OCI-LY7 (cell line): ENCODE measurements around the gene BCAR3. TPM values are rescaled to one million over a fixed set of nuclear protein-coding genes. Genes with fewer than 3 reads are reported as not detected.

ENCODE experiments used
- BruUV-seq: library from RNA; stranded (reverse); fragments of 400-500 nt; replicated peaks from 2 replicates; lab custom pipeline; 2021; lab: Mats Ljungman, UMichigan
- CTCF ChIA-PET: fragments of 300-600 bp; sonication (Branson Sonifier 250); formaldehyde crosslinking; loops from one replicate; lab custom pipeline; 2022; ENCODE audit warnings: antibody characterized with exemption; ENCODE audit not compliant: unreplicated experiment; lab: Charles Lee
- POLR2A ChIA-PET: fragments of 300-600 bp; sonication (Branson Sonifier 250); formaldehyde crosslinking; loops from one replicate; lab custom pipeline; 2022; ENCODE audit warnings: antibody characterized with exemption; lab: Charles Lee
- DNase-seq: peaks from one replicate; pipeline ENCODE4 v3.0.0-alpha.2; 2015; ENCODE audit warnings: low spot score
- H2AFZ ChIP-seq: fragments of 200-600 bp; sonication (generic), shearing (Covaris generic); 2 replicates; pipeline ENCODE4 v1.6.1; 2014; ENCODE audit warnings: mild to moderate bottlenecking, antibody characterized with exemption, low read length, moderate library complexity
- H3K27ac ChIP-seq: fragments of 200-600 bp; sonication (generic); 2 replicates; pipeline ENCODE4 v1.5.1; 2014; ENCODE audit warnings: mixed run types, low read depth, mild to moderate bottlenecking, moderate library complexity, low read length, inconsistent platforms; ENCODE audit not compliant: poor library complexity, severe bottlenecking
- H3K36me3 ChIP-seq: fragments of 200-600 bp; sonication (generic); 2 replicates; pipeline ENCODE4 v1.6.1; 2014; ENCODE audit warnings: mild to moderate bottlenecking, antibody characterized with exemption, low read length, moderate library complexity, mixed read lengths; ENCODE audit not compliant: insufficient read depth
- H3K4me1 ChIP-seq: fragments of 200-600 bp; sonication (generic); 2 replicates; pipeline ENCODE4 v1.5.1; 2014; ENCODE audit warnings: mild to moderate bottlenecking, low read length; ENCODE audit not compliant: insufficient read depth, poor library complexity, severe bottlenecking
- H3K4me2 ChIP-seq: fragments of 200-600 bp; sonication (generic); 2 replicates; pipeline ENCODE4 v1.6.1; 2014; ENCODE audit warnings: mild to moderate bottlenecking, low read length
- H3K4me3 ChIP-seq: fragments of 200-600 bp; sonication (generic); 2 replicates; pipeline ENCODE4 v1.5.1; 2014; ENCODE audit warnings: mild to moderate bottlenecking, low read depth, low read length; ENCODE audit not compliant: poor library complexity, severe bottlenecking
- H3K79me2 ChIP-seq: fragments of 200-600 bp; sonication (generic); 2 replicates; pipeline ENCODE4 v1.6.1; 2016; ENCODE audit warnings: low read depth, mild to moderate bottlenecking, low read length, moderate library complexity, mixed read lengths; ENCODE audit not compliant: insufficient read depth
- H3K9me2 ChIP-seq: fragments of 200-600 bp; sonication (generic); 2 replicates; pipeline ENCODE4 v1.6.1; 2016; ENCODE audit warnings: mild to moderate bottlenecking, low read length, mixed read lengths; ENCODE audit not compliant: insufficient read depth
- H3K9me3 ChIP-seq: fragments of 200-600 bp; sonication (generic); 2 replicates; pipeline ENCODE4 v1.6.1; 2014; ENCODE audit warnings: mild to moderate bottlenecking, mixed run types, low read length, mixed read lengths
- H4K20me1 ChIP-seq: fragments of 200-600 bp; sonication (generic); 2 replicates; pipeline ENCODE4 v1.6.1; 2014; ENCODE audit warnings: mild to moderate bottlenecking, antibody characterized with exemption, low read length, moderate library complexity, mixed read lengths; ENCODE audit not compliant: insufficient read depth
- CTCF ChIP-seq: fragments of 200-600 bp; sonication (generic); conservative IDR thresholded peaks from 2 replicates; pipeline ENCODE4 v1.5.1; 2014; ENCODE audit warnings: mild to moderate bottlenecking, antibody characterized with exemption, low read length, moderate library complexity, mixed read lengths
- EZH2phosphoT487 ChIP-seq: fragments of 200-600 bp; sonication (generic); IDR thresholded peaks from 2 replicates; pipeline ENCODE4 v1.6.1; 2018; ENCODE audit warnings: low read depth, borderline replicate concordance, mild to moderate bottlenecking, mixed run types, antibody characterized with exemption, low read length, moderate library complexity, mixed read lengths
- intact Hi-C: fragments of 100-400 bp; cut with micrococcal nuclease; formaldehyde crosslinking; loops from one replicate; pipeline ENCODE4 v1.10.0; 2022; ENCODE audit not compliant: unreplicated experiment
- total RNA-seq, 2 experiments: library from RNA; depleted of rRNA in 1 of 2; stranded (reverse); fragments of >200 nt in 1 of 2; shearing (Covaris generic) in 1 of 2; gene quantifications; 2 replicates each; pipeline ENCODE4 v1.2.3, GENCODE V29; 2014 to 2022

BCAR3 gene
- total RNA-seq, 2 experiments from 2014 or later, result 16.3 to 24.2 TPM

- Histone ChIP-seq H3K27ac (no peak overlapping the region), H3K36me3 (peaks cover 20% of the 10 kb centered on the region), H3K9me3 (no peaks in the 10 kb centered on the region), H3K4me2 (no peak overlapping the region), H3K9me2 (no peaks in the 10 kb centered on the region), H3K4me3 (no peak overlapping the region), H2AFZ (no peak overlapping the region), H3K4me1 (peaks cover 10% of the 10 kb centered on the region), H3K79me2 (no peaks in the 10 kb centered on the region), H4K20me1 (no peaks in the 10 kb centered on the region)
- no TSS peak for BruUV-seq
- ChIA-PET CTCF (no interaction called here), POLR2A (interaction anchor here (0.8 kb wide), 1 partner anchor 13 kb away, joined by 6 read pairs; no protein-coding TSS in a partner anchor)
- DNase-seq, result no peak
- TF ChIP-seq CTCF, result no peak
- TF ChIP-seq EZH2phosphoT487, result no peak
- intact Hi-C loops, result no loop called here
Measured at GRCh38 chr1:93649231-93649630, 32.4 kb downstream of the BCAR3 start.

GRCh38 chr1:93648656-93649055, 33.0 kb downstream of the BCAR3 start:
- no peak for TF ChIP-seq EZH2phosphoT487
- TF ChIP-seq CTCF, result no peak
- intact Hi-C loops, result no loop called here
- no peak overlapping the region for H2AFZ ChIP-seq
- peaks cover 14% of the 10 kb centered on the region; the same call in 1 of the 2 replicates for H3K36me3 ChIP-seq
- no peaks in the 10 kb centered on the region for H3K79me2 ChIP-seq
- no peaks in the 10 kb centered on the region for H4K20me1 ChIP-seq
- no peaks in the 10 kb centered on the region for H3K9me2 ChIP-seq
- no peaks in the 10 kb centered on the region for H3K9me3 ChIP-seq
- ChIA-PET CTCF (no interaction called here), POLR2A (interaction anchor here (0.8 to 1.4 kb wide), 2 partner anchors 13 to 14 kb away, joined by 3 to 6 read pairs; no protein-coding TSS in a partner anchor)
- H3K4me2 ChIP-seq, result no peak overlapping the region
- BruUV-seq, result no TSS peak
- H3K4me3 ChIP-seq, result no peak overlapping the region
- no peak overlapping the region for H3K27ac ChIP-seq
- peaks cover 10% of the 10 kb centered on the region for H3K4me1 ChIP-seq
- DNase-seq, result no peak

- Histone ChIP-seq H3K4me3 (no peak overlapping the region), H3K27ac (no peak overlapping the region), H3K79me2 (no peaks in the 10 kb centered on the region), H3K4me2 (no peak overlapping the region), H3K36me3 (peaks cover 48% of the 10 kb centered on the region), H4K20me1 (no peaks in the 10 kb centered on the region), H3K9me2 (no peaks in the 10 kb centered on the region), H3K4me1 (peaks cover 10% of the 10 kb centered on the region), H3K9me3 (no peaks in the 10 kb centered on the region), H2AFZ (no peak overlapping the region)
- ChIA-PET POLR2A (interaction anchor here (0.6 kb wide), 1 partner anchor 89 kb away, joined by 3 read pairs; no protein-coding TSS in a partner anchor), CTCF (interaction anchor here (0.9 kb wide), 1 partner anchor 144 kb away, joined by 3 read pairs; no protein-coding TSS in a partner anchor)
- BruUV-seq, result no TSS peak
- no peak for DNase-seq
- TF ChIP-seq CTCF, result no peak
- no peak for TF ChIP-seq EZH2phosphoT487
- intact Hi-C loops, result no loop called here
Measured at GRCh38 chr1:93641527-93641926, 40.1 kb downstream of the BCAR3 start.
